Neural crest cell (in vitro differentiated cells): ENCODE results near the gene LPAR3. TPM values are rescaled to one million over a fixed set of nuclear protein-coding genes. Genes with fewer than 3 reads are reported as not detected.

Source experiments
- DNase-seq: peaks from one replicate; pipeline ENCODE4 v3.0.0; 2021; ENCODE audit warnings: low read depth, mixed read lengths, low spot score
- H3K27ac Mint-ChIP-seq: one replicate; pipeline ENCODE4 v1.8.0; 2021; ENCODE audit warnings: mild to moderate bottlenecking, mixed read lengths; ENCODE audit not compliant: unreplicated experiment
- H3K27me3 Mint-ChIP-seq: 2 replicates; pipeline ENCODE4 v1.8.0; 2021; ENCODE audit warnings: low read depth, mild to moderate bottlenecking, mixed read lengths
- H3K36me3 Mint-ChIP-seq: 2 replicates; pipeline ENCODE4 v1.8.0; 2021; ENCODE audit warnings: low read depth, mild to moderate bottlenecking, mixed read lengths
- H3K4me1 Mint-ChIP-seq: 2 replicates; pipeline ENCODE4 v1.8.0; 2021; ENCODE audit warnings: mixed read lengths
- H3K4me3 Mint-ChIP-seq: one replicate; pipeline ENCODE4 v1.8.0; 2021; ENCODE audit warnings: mild to moderate bottlenecking, mixed read lengths
- H3K9me3 Mint-ChIP-seq: 2 replicates; pipeline ENCODE4 v1.8.0; 2021; ENCODE audit warnings: mixed read lengths
- CTCF ChIP-seq: fragments of 200-600 bp; sonication (generic); conservative IDR thresholded peaks from 2 replicates; pipeline ENCODE4 v1.5.0; 2021; ENCODE audit warnings: antibody characterized with exemption, mild to moderate bottlenecking
- total RNA-seq: library from RNA; stranded (reverse); gene quantifications from 2 replicates; pipeline ENCODE4 v1.2.1, GENCODE V29; 2021

Gene LPAR3
- total RNA-seq, 1 donor from 2014 or later: 1.3 TPM

GRCh38 chr1:84899969-84900368 is 7.0 kb upstream of the LPAR3 start:
- Mint-ChIP-seq H3K27me3 (peaks cover 34% of the 10 kb centered on the region), H3K4me1 (no peaks in the 10 kb centered on the region), H3K27ac (no peak overlapping the region), H3K36me3 (no peaks in the 10 kb centered on the region), H3K4me3 (no peak overlapping the region), H3K9me3 (peaks cover 2% of the 10 kb centered on the region)
- no peak for TF ChIP-seq CTCF
- no peak for DNase-seq

GRCh38 chr1:84896279-84896678 is 3.3 kb upstream of the LPAR3 start:
- H3K27me3 Mint-ChIP-seq: peaks cover 67% of the 10 kb centered on the region
- H3K4me3 Mint-ChIP-seq: no peak overlapping the region
- H3K27ac Mint-ChIP-seq: no peak overlapping the region
- no peak for DNase-seq
- TF ChIP-seq CTCF: no peak
- H3K9me3 Mint-ChIP-seq: peaks cover 2% of the 10 kb centered on the region
- peaks cover 7% of the 10 kb centered on the region for H3K4me1 Mint-ChIP-seq
- no peaks in the 10 kb centered on the region for H3K36me3 Mint-ChIP-seq

GRCh38 chr1:84890566-84890965 is 2.4 kb downstream of the LPAR3 start:
- no peak overlapping the region for H3K4me3 Mint-ChIP-seq
- H3K4me1 Mint-ChIP-seq: peaks cover 7% of the 10 kb centered on the region
- no peak for TF ChIP-seq CTCF
- no peaks in the 10 kb centered on the region for H3K36me3 Mint-ChIP-seq
- H3K27me3 Mint-ChIP-seq: peaks cover 64% of the 10 kb centered on the region
- H3K27ac Mint-ChIP-seq: no peak overlapping the region
- H3K9me3 Mint-ChIP-seq: no peaks in the 10 kb centered on the region
- DNase-seq: no peak

- no peaks in the 10 kb centered on the region for H3K36me3 Mint-ChIP-seq
- peaks cover 7% of the 10 kb centered on the region for H3K4me1 Mint-ChIP-seq
- DNase-seq: no peak
- no peaks in the 10 kb centered on the region for H3K9me3 Mint-ChIP-seq
- peaks cover 54% of the 10 kb centered on the region for H3K27me3 Mint-ChIP-seq
- no peak for TF ChIP-seq CTCF
- H3K4me3 Mint-ChIP-seq: no peak overlapping the region
- H3K27ac Mint-ChIP-seq: no peak overlapping the region
Observed at GRCh38 chr1:84889437-84889836, 3.6 kb downstream of the LPAR3 start.

GRCh38 chr1:84888753-84889152 is 4.3 kb downstream of the LPAR3 start:
- Mint-ChIP-seq H3K27me3 (peaks cover 47% of the 10 kb centered on the region), H3K4me3 (no peak overlapping the region), H3K27ac (no peak overlapping the region), H3K4me1 (peaks cover 7% of the 10 kb centered on the region), H3K9me3 (no peaks in the 10 kb centered on the region), H3K36me3 (no peaks in the 10 kb centered on the region)
- no peak for DNase-seq
- TF ChIP-seq CTCF: no peak
